T-helper 22 cell (primary cell): Measurements from ENCODE around the gene DMWD.
A peak's percentile ranks its signal among the peaks of the same experiment; 100 is the strongest.

ENCODE experiments used
- DNase-seq: peaks from one replicate; pipeline ENCODE4 v3.0.0-alpha.2; 2020; ENCODE audit warnings: low read depth

DMWD gene

GRCh38 chr19:45785781-45786532 is 6.7 kb downstream of the DMWD start:
- DNase-seq, result no peak

DNA sequence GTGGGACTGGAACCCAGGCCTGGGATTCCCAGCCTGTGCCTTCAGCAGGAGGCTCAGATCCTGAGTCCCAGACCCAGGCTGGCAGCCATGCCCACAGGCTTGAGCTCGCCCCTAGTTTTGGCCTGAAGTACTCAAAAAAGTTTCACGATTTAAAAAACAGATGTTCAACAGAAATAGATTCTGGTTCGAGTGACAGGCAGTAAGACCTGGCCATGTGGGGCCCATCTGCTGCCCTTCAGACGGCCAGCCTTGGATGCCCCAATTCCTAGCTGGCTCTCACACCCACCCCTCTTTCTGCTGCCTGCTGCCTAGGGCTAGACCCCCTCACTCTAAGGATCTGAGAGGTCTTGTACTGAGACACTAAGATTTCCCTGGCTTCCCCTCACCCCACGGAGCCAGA is 7.5 kb downstream of the DMWD start:
- DNase-seq, result no peak

GRCh38 chr19:45784096-45784495 is 8.5 kb downstream of the DMWD start:
- DNase-seq, result no peak

GRCh38 chr19:45782820-45783785 is 9.5 kb downstream of the DMWD start:
- DNase-seq, result no peak

DNA sequence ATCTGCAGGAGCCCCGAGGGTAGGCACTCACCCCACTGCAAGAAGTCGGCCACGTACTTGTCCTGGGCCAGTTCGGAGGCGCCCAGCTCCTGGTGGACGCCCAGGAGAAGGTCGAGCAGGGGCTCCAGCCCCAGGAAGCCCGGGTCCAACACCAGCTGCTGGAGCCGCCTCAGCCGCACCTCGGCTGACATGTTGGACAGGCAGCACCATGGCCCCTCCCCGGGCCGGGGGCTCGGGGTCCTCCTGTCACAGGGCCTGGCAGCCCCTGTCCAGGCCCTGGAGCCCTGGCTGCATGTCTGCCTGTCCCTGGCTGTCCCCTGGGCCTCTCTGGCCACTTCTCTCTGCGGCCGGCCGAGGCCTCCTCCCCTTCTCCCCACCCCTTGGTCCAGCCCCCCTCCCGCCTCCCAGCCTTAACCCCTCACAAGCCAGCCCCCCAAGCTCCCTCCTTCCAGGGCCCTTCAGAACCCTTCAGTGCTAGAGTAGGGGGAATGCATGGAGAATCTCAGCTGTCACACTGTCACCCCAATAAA is 10.4 kb downstream of the DMWD start, which contains the start of gene DMPK:
TSS of gene DMPK (minus strand) at position 329 of the 530 bp plus-strand sequence. CDS start at position 191, 138 bp downstream.
- no peak for DNase-seq

DNA sequence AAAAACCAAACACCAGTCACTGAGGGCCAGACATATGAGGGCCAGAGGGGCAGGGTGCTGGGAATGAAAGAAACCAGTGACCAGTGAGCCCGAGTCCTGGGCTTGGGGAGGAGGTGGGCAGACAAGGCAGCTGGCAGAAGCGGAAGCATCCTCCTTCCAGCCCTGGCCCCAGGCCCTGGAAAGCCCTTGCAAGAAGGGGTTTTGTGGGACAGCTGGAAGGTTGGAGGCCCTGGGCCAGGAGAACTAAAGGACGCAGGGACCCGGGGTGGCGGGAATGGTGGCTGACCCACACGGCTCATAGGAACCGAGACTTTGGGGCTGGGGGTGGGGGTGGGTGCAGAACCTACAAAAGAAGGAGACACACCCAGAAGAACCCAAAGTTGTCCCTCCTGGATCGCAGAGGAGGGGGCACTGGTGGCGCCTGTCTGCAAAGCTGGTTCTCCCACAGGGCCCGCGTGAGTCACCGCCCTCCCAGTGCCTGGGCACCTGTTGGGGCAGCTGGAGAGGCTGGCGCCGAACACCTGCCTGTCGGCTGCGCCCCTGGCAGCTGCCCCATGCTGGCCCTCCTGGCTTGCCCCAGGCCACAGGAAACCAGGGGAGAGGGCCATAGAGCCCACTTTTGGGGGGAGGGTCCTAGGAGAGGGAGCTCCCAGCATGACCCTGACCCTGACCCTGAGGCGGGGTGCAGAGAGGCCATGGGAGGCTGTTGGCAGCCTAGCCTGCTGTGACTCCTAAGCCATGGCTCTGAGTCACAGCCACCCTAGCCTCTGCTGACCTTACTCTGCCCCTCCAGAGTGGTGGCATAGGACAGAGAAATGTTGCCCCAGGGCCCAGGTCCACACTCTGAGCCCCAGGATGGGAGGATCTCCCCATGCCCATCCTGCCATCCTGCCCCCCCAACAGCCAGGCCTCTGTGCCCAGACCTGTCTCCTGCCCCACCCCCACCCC is 11.2 kb downstream of the DMWD start:
- DNase-seq, result no peak

DNA sequence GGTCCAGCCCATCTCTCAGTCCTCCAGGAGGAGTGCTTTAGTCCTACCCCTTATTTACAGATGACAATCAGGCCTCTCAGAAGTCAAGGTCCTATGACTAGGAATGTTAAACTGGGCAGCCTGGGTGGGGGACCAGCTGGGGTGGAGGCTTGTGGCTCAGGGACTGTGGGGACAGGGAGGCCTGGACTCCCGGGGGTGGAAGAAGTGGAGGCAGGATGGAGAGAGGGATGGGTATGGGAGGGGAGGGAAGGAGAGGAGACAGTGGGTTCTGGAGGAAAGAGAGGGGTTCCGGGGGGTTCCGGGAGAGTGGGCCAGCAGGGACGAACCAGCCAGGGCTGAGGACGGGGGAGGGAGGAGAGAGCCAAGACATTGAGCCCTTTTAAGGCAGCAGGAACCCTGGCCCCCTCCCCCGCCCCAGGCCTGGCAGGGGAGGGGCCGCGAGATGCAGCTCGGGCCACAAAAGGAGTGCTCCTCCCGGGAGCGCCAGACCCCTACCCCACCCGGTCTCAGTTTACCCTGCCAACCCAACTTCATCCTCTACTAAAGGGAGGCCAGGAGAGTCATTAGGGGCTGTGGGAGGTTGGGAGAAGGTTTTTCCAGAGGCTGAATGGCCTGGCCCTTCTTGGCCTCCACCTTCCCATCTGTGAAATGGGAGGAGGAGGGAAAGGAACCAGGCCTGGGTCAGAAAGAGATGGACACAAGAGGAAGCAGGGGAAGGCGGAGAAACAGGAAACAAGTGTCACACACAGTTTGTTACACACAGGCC is 12.0 kb downstream of the DMWD start:
- no peak for DNase-seq

DNA sequence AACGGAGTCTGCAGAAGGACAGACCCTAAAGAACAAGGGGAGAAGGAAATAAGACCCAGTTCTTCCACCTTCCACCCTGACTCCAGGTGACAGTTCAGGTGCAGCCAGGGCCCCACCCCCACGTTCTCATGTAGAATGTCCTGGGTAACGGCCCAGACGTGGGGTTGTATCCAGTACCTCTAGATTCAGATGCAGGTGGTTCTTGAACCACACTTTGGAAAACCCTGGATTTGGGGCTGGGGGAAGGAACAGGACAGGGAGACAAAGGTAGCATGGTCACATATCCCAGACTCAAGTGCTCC is 12.5 kb downstream of the DMWD start:
- no peak for DNase-seq

- DNase-seq, result peak; percentile 66
Measured at GRCh38 chr19:45779231-45780145, 13.2 kb downstream of the DMWD start.

DNA sequence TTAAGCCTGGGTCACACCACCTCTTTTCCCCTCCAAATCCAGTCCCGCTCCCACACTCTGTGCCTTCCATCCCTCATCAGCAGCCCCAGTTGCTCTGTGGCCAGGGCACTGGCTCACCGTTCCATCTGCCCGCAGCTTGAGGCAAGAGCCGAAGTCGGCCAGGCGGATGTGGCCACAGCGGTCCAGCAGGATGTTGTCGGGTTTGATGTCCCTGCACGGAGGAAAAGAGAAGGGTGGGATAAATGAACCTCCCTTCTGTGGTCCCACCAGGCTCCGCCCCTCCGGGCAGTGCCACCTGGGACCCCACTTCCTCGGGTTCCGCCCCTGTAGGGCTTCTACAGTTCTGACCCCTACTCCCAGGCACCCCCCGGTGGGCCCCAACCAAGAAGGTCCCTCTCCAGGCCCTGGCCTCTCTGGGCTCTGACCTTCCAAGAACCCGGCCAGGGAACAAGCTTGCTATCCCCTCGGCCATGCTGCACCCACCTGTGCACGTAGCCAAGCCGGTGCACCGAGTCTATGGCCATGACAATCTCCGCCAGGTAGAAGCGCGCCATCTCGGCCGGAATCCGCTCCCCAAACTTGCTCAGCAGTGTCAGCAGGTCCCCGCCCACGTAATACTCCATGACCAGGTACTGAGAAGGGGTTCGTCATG is 14.5 kb downstream of the DMWD start:
- no peak for DNase-seq

DNA sequence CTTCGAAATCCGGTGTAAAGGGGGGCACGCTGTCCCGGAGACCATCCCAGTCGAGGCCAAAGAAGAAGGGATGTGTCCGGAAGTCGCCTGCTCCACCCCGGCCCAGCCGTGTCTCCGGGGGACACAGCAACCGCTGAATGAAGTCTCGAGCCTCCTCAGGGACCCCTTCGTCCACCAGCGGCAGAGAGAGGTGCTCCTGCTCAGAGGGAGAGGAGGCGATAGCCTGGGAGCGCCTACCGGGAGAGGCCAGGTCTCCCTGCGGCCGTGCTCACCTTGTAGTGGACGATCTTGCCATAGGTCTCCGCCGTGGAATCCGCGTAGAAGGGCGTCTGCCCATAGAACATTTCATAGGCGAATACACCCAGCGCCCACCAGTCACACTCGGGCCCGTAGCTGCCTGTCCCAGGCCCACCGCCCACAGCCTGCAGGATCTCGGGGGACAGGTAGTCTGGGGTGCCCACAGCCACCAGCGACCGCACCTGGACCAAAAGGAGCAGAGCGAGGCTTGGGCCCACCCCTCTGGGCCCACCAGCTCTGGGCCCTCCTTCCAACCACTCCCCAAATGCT is 15.2 kb downstream of the DMWD start:
- DNase-seq, result no peak

GRCh38 chr19:45774765-45775164 is 17.9 kb downstream of the DMWD start:
- no peak for DNase-seq

DNA sequence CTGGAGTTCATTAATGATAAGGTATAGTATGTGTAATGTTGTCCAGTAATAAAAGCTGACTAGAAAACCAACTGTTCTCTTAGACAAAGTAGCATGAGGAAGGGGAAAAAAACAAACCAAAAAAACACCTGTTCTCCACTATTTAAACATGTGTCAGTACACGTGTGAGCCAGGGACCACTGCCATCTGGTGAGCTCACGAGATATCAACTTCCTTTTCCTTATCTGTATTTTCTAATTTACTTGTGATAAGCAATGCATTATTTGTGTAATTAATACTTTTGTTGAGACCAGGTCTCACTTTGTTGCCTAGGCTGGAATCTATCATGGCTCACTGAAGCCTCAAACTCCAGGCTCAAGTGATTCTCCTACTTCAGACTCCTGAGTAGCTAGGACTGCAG is 19.3 kb downstream of the DMWD start:
- DNase-seq, result no peak

- no peak for DNase-seq
Measured at GRCh38 chr19:45772912-45773311, 19.7 kb downstream of the DMWD start.

- no peak for DNase-seq
Measured at GRCh38 chr19:45772130-45772840, 20.4 kb downstream of the DMWD start.

- no peak for DNase-seq
Measured at GRCh38 chr19:45771311-45771933, 21.2 kb downstream of the DMWD start.

DNA sequence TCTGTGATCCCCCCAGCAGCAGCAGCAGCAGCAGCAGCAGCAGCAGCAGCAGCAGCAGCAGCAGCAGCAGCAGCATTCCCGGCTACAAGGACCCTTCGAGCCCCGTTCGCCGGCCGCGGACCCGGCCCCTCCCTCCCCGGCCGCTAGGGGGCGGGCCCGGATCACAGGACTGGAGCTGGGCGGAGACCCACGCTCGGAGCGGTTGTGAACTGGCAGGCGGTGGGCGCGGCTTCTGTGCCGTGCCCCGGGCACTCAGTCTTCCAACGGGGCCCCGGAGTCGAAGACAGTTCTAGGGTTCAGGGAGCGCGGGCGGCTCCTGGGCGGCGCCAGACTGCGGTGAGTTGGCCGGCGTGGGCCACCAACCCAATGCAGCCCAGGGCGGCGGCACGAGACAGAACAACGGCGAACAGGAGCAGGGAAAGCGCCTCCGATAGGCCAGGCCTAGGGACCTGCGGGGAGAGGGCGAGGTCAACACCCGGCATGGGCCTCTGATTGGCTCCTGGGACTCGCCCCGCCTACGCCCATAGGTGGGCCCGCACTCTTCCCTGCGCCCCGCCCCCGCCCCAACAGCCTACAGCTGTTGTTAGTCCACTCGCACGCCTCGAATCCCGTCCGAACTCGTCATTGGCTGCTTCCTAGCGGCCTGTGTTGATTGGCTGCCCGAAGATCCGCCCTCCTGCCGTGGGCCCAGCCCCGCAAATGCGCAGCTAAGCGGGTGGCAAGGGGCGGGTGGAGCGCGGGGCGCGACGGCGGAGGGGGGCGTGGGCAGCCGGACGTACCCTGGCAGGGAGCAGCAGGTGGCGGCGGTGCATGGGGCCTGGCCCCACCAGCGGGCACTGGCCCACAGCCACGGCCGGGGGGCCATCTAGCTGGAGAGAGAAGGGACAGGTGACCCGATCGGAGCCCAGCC is 22.2 kb downstream of the DMWD start:
- DNase-seq, result peak; percentile 79
